HCT116 (cell line): ENCODE measurements around the gene PTPN4. TPM values are rescaled to one million over a fixed set of nuclear protein-coding genes. Genes with fewer than 3 reads are reported as not detected.

ENCODE experiments used
- ATAC-seq: fragments of 200-7000 bp; cut with Tn5 transposase; 2 replicates; pipeline ENCODE4 v1.9.1; 2020; ENCODE audit warnings: mild to moderate bottlenecking, moderate library complexity
- BruUV-seq: library from RNA; stranded (reverse); fragments of 400-500 nt; replicated peaks from 2 replicates; lab custom pipeline; 2021; lab: Mats Ljungman, UMichigan
- CTCF ChIA-PET: fragments of 300-600 bp; sonication (Branson Sonifier 250); formaldehyde crosslinking; loops from one replicate; lab custom pipeline; 2021; ENCODE audit warnings: antibody characterized with exemption; lab: Charles Lee
- POLR2A ChIA-PET: fragments of 300-600, 350-600 bp; sonication (Branson Sonifier 250); formaldehyde crosslinking; loops from one replicate; lab custom pipeline; 2021; ENCODE audit warnings: antibody characterized with exemption; lab: Charles Lee
- RAD21 ChIA-PET, 2 experiments: fragments of 300-600 bp; sonication (Branson Sonifier 250); formaldehyde crosslinking; loops; one replicate each; lab custom pipeline; 2023; ENCODE audit warnings: low total read pairs in 2 of 2; ENCODE audit not compliant: uncharacterized antibody in 2 of 2, unreplicated experiment in 2 of 2, low non-redundant PET in 1 of 2; lab: Charles Lee
- DNase-seq: peaks from one replicate; pipeline ENCODE4 v3.0.0-alpha.2; 2010; ENCODE audit warnings: low read depth, low spot score
- H2AFZ ChIP-seq: fragments of 200-600 bp; shearing (Covaris generic), sonication (generic); 2 replicates; pipeline ENCODE4 v1.6.1; 2017; ENCODE audit warnings: low read depth, mixed run types, mixed read lengths, antibody characterized with exemption, low read length; ENCODE audit not compliant: poor library complexity, severe bottlenecking
- H3K27ac ChIP-seq: 2 replicates; pipeline ENCODE4 v1.5.1; 2012; ENCODE audit warnings: low read depth, low read length
- H3K27me3 ChIP-seq: fragments of 200-600 bp; sonication (generic); 2 replicates; pipeline ENCODE4 v1.6.1; 2016; ENCODE audit warnings: mixed run types, low read length, mixed read lengths; ENCODE audit not compliant: insufficient read depth
- H3K36me3 ChIP-seq, 2 experiments: fragments of 200-500 bp in 1 of 2; fragments of 200-600 bp in 1 of 2; sonication (Bioruptor generic) in 1 of 2; sonication (generic) in 1 of 2; 2 replicates each; pipeline versions ENCODE4 v1.5.1 to v1.6.1; 2014 to 2016; ENCODE audit warnings: low read length in 2 of 2, inconsistent platforms in 1 of 2, mixed read lengths in 1 of 2, mixed run types in 1 of 2; ENCODE audit not compliant: insufficient read depth in 2 of 2, control insufficient read depth in 1 of 2
- H3K4me1 ChIP-seq, 2 experiments: fragments of 200-600 bp in 1 of 2; sonication (generic) in 1 of 2; 2 replicates each; pipeline versions ENCODE4 v1.5.1 to v1.6.1; 2012 to 2017; ENCODE audit warnings: low read length in 2 of 2, inconsistent platforms in 1 of 2, mild to moderate bottlenecking in 1 of 2, mixed read lengths in 1 of 2, mixed run types in 1 of 2, moderate library complexity in 1 of 2; ENCODE audit not compliant: insufficient read depth in 2 of 2, control insufficient read depth in 1 of 2
- H3K4me2 ChIP-seq: fragments of 200-600 bp; sonication (generic); 2 replicates; pipeline ENCODE4 v1.6.1; 2017; ENCODE audit warnings: mixed run types, low read length, mixed read lengths
- H3K4me3 ChIP-seq, 2 experiments: fragments of 200-600 bp in 1 of 2; sonication (generic) in 1 of 2; replicated peaks in 1 of 2; 2 replicates each; pipeline ENCODE4 v1.5.1; 2011 to 2016; ENCODE audit warnings: low read length in 2 of 2, control low read depth in 1 of 2, low read depth in 1 of 2, mild to moderate bottlenecking in 1 of 2, mixed read lengths in 1 of 2, mixed run types in 1 of 2
- H3K79me2 ChIP-seq: fragments of 200-600 bp; sonication (generic); 2 replicates; pipeline ENCODE4 v1.6.1; 2017; ENCODE audit warnings: mild to moderate bottlenecking, mixed run types, low read length, moderate library complexity, mixed read lengths; ENCODE audit not compliant: insufficient read depth
- H3K9ac ChIP-seq: fragments of 200-600 bp; sonication (generic); 2 replicates; pipeline ENCODE4 v1.6.1; 2016; ENCODE audit warnings: low read length, mixed read lengths
- H3K9me2 ChIP-seq: fragments of 200-600 bp; sonication (generic), shearing (Covaris generic); 2 replicates; pipeline ENCODE4 v1.6.1; 2017; ENCODE audit warnings: mixed run types, mild to moderate bottlenecking, moderate library complexity; ENCODE audit not compliant: insufficient read depth
- H3K9me3 ChIP-seq, 2 experiments: fragments of 200-500 bp in 1 of 2; fragments of 200-600 bp in 1 of 2; sonication (Bioruptor generic) in 1 of 2; sonication (generic) in 1 of 2; 2 replicates each; pipeline ENCODE4 v1.6.1; 2014 to 2017; ENCODE audit warnings: low read length in 2 of 2, mixed read lengths in 2 of 2, inconsistent platforms in 1 of 2, low read depth in 1 of 2, mild to moderate bottlenecking in 1 of 2, mixed run types in 1 of 2, moderate library complexity in 1 of 2; ENCODE audit not compliant: control insufficient read depth in 1 of 2, insufficient read depth in 1 of 2
- H4K20me1 ChIP-seq: fragments of 200-600 bp; sonication (generic), shearing (Covaris generic); 2 replicates; pipeline ENCODE4 v1.6.1; 2017; ENCODE audit warnings: mixed run types, mild to moderate bottlenecking, moderate library complexity; ENCODE audit not compliant: insufficient read depth
- ATF3 ChIP-seq: IDR thresholded peaks from 2 replicates; pipeline ENCODE4 v1.6.1; 2012
- CBX3 ChIP-seq: IDR thresholded peaks from 2 replicates; pipeline ENCODE4 v1.6.1; 2012; ENCODE audit warnings: low read depth
- EGR1 ChIP-seq: IDR thresholded peaks from 2 replicates; pipeline ENCODE4 v1.6.1; 2012; ENCODE audit warnings: low read depth
- ELF1 ChIP-seq: IDR thresholded peaks from 2 replicates; pipeline ENCODE4 v1.6.1; 2012; ENCODE audit warnings: low read depth, borderline replicate concordance
- FOSL1 ChIP-seq: IDR thresholded peaks from 2 replicates; pipeline ENCODE4 v1.6.1; 2012; ENCODE audit warnings: low read depth
- POLR2AphosphoS5 ChIP-seq: IDR thresholded peaks from 2 replicates; pipeline ENCODE4 v1.6.1; 2011; ENCODE audit warnings: mild to moderate bottlenecking, low read depth, low read length, moderate library complexity
- TCF7L2 ChIP-seq: IDR thresholded peaks from 2 replicates; pipeline ENCODE4 v1.7.0; 2011; ENCODE audit warnings: borderline replicate concordance, inconsistent platforms; ENCODE audit not compliant: insufficient read depth, insufficient read length; ENCODE audit errors: extremely low read depth
- ZNF274 ChIP-seq: fragments of 200-500 bp; sonication (Bioruptor generic); IDR thresholded peaks from 2 replicates; pipeline ENCODE4 v1.6.1; 2014; ENCODE audit warnings: mild to moderate bottlenecking, low read depth, low read length, inconsistent platforms
- intact Hi-C: fragments of 100-400 bp; cut with micrococcal nuclease; formaldehyde crosslinking; loops from 2 replicates; pipeline ENCODE4 v1.10.0; 2022
- total RNA-seq: library from RNA; stranded (reverse); gene quantifications from one replicate; pipeline ENCODE4 v1.2.1, GENCODE V29; 2021; ENCODE audit not compliant: unreplicated experiment
- TF ChIP-seq, protein P1 (sequence below), 3 experiments: fragments of 200-600 bp in 1 of 3; sonication (generic) in 1 of 3; IDR thresholded peaks in 2 of 3; conservative IDR thresholded peaks in 1 of 3; 2 replicates each; pipeline ENCODE4 v1.5.1; 2012 to 2017; ENCODE audit warnings: low read depth in 2 of 3, low read length in 2 of 3, antibody characterized with exemption in 1 of 3, borderline replicate concordance in 1 of 3, control low read depth in 1 of 3, mild to moderate bottlenecking in 1 of 3, mixed read lengths in 1 of 3, mixed run types in 1 of 3, moderate library complexity in 1 of 3; ENCODE audit not compliant: insufficient read depth in 1 of 3

Gene PTPN4
- total RNA-seq, 1 experiment from 2014 or later, result 38.4 TPM

- no peaks in the 10 kb centered on the region for H3K4me1 ChIP-seq
- H3K9me2 ChIP-seq, result no peaks in the 10 kb centered on the region
- H3K9me3 ChIP-seq, result no peaks in the 10 kb centered on the region
- H3K4me3 ChIP-seq, result no peak overlapping the region
- H2AFZ ChIP-seq, result no peak overlapping the region
- BruUV-seq, result no TSS peak
- POLR2A ChIA-PET, result no interaction called here
- ATAC-seq (no peak), DNase-seq (no peak)
- no peak overlapping the region for H3K9ac ChIP-seq
- H3K79me2 ChIP-seq, result no peaks in the 10 kb centered on the region
- CTCF ChIA-PET, result no interaction called here
- H3K27ac ChIP-seq, result no peak overlapping the region
- no peaks in the 10 kb centered on the region for H3K36me3 ChIP-seq
- intact Hi-C loops, result no loop called here
- RAD21 ChIA-PET, result no interaction called here
- no peak overlapping the region for H3K4me2 ChIP-seq
- no peaks in the 10 kb centered on the region for H4K20me1 ChIP-seq
- no peaks in the 10 kb centered on the region for H3K27me3 ChIP-seq
- no peak for TF ChIP-seq ZNF274
- no peak for TF ChIP-seq POLR2AphosphoS5
Observed at GRCh38 chr2:119715409-119716283, 44.1 kb upstream of the PTPN4 start.

DNA sequence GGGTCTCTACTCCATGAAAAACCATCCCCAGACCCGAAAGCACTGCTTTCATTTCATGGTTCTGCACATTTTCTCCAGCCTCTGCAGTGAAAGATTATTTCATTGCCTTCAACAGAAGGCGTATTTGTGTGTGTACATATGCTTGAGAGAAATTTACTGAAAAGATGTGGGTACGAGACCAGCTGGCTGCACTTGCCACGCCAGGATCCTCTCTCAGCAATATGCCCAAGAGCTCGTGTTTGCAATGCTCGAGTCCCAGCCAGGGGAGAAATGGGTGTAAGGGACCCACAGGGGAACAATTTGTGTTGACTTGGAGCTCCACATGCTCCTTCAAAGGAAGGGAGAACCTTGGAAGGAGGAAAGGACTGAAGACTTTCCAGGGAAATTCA is 43.4 kb upstream of the PTPN4 start:
- no peak overlapping the region for H3K27ac ChIP-seq
- ChIA-PET POLR2A (no interaction called here), CTCF (interaction anchor here (1.3 kb wide), 1 partner anchor 13 kb away, joined by 4 read pairs; no protein-coding TSS in a partner anchor), RAD21 (no interaction called here)
- H3K4me1 ChIP-seq, result no peaks in the 10 kb centered on the region
- no peaks in the 10 kb centered on the region for H3K79me2 ChIP-seq
- TF ChIP-seq CBX3 (no peak), EGR1 (no peak), ATF3 (no peak), FOSL1 (no peak), ELF1 (no peak), TCF7L2 (no peak)
- TF ChIP-seq, protein P1, sequence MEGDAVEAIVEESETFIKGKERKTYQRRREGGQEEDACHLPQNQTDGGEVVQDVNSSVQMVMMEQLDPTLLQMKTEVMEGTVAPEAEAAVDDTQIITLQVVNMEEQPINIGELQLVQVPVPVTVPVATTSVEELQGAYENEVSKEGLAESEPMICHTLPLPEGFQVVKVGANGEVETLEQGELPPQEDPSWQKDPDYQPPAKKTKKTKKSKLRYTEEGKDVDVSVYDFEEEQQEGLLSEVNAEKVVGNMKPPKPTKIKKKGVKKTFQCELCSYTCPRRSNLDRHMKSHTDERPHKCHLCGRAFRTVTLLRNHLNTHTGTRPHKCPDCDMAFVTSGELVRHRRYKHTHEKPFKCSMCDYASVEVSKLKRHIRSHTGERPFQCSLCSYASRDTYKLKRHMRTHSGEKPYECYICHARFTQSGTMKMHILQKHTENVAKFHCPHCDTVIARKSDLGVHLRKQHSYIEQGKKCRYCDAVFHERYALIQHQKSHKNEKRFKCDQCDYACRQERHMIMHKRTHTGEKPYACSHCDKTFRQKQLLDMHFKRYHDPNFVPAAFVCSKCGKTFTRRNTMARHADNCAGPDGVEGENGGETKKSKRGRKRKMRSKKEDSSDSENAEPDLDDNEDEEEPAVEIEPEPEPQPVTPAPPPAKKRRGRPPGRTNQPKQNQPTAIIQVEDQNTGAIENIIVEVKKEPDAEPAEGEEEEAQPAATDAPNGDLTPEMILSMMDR (IDR thresholded peaks at IDR 0.05 in 2 of 3, conservative IDR thresholded peaks at IDR 0.05 in 1 of 3; ENCODE audit: borderline replicate concordance in 1 of 3, insufficient read depth in 1 of 3, low read depth in 2 of 3, low read length in 2 of 3), result no peak
- no peak overlapping the region for H2AFZ ChIP-seq
- no peak overlapping the region for H3K4me3 ChIP-seq
- no TSS peak for BruUV-seq
- H3K4me2 ChIP-seq, result no peak overlapping the region
- no peaks in the 10 kb centered on the region; a peak in 1 of 4 replicates for H3K9me3 ChIP-seq
- H3K27me3 ChIP-seq, result no peaks in the 10 kb centered on the region
- ATAC-seq, result no peak
- intact Hi-C loops, result no loop called here
- no peaks in the 10 kb centered on the region for H3K36me3 ChIP-seq
- no peak overlapping the region for H3K9ac ChIP-seq
- H3K9me2 ChIP-seq, result no peaks in the 10 kb centered on the region
- no peaks in the 10 kb centered on the region for H4K20me1 ChIP-seq
- no peak for DNase-seq
